ENCODE data around the gene TBC1D14.
"Not testable (repeated sequence)": the region's sequence is repeated elsewhere in the genome, so short reads cannot be mapped to it uniquely, and the experiment has no call there.

The TBC1D14 gene

DNA sequence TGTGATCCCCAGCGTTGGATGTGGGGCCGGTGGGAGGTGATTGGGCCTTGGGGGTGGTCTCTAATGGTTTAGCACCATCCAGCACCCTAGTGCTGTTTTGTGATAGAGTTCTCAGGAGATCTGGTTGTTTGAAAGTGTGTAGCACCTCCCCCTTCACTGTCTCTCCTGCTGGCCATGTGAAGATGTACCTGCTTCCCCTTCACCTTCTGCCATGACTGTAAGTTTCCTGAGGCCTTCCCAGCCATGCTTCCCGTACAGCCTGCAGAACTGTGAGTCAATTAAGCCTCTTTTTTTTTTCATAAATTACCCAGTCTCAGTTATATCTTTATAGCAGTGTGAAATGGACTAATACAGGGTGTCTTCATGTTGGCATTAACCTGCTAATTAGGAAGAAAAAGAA lies 19.3 kb upstream of the TBC1D14 start:
- DNase-seq (ENCODE audit: low read depth): no peak

DNA sequence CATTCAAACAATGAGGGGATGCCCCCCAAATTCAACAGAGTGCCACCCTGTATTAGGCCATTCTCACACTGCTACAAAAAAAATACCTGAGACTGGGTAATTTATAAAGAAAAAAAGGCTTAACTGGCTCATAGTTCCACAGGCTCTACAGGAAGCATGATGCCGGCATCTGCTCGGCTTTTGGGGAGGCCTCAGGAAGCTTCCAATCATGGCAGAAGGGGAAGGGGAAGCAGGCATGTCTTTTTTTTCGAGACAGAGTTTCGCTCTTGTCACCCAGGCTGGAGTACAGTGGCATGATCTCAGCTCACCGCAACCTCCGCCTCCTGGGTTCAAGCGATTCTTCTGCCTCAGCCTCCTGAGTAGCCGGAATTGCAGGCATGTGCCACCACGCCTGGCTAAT lies 18.7 kb upstream of the TBC1D14 start:
- DNase-seq (ENCODE audit: low read depth): not testable (repeated sequence)

DNA sequence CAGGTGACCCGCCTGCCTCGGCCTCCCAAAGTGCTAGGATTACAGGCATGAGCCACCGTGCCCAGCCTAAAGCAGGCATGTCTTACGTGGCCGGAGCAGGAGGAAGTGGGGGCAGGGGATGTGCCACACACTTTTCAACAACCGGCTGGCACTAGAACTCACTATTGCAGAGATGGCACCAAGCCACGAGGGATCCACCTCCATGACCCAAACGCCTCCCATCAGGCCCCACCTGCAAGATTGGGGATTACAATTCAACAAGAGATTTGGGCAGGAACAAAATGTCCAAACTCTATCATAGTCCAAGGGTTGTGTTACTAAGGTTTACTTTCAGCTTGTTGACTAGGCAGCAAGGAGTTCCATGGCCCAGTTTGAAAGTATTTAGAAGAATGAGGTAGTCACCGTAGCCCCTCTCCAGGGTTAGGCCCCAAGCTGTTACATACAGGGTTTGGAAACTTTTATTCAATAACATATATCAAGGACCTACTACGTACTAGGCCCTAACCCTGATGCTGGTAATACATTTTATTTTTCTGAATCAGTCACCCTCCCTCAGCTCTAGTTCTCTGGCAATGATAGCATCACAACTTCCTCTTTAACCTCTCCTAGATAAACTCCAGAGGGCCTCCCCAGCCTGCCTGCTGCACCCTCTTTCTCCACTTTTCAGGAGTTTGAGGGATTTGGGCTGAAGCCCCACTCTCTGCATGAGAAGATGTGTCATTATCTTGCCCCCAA lies 18.0 kb upstream of the TBC1D14 start:
- no peak for DNase-seq (ENCODE audit: low read depth)

DNA sequence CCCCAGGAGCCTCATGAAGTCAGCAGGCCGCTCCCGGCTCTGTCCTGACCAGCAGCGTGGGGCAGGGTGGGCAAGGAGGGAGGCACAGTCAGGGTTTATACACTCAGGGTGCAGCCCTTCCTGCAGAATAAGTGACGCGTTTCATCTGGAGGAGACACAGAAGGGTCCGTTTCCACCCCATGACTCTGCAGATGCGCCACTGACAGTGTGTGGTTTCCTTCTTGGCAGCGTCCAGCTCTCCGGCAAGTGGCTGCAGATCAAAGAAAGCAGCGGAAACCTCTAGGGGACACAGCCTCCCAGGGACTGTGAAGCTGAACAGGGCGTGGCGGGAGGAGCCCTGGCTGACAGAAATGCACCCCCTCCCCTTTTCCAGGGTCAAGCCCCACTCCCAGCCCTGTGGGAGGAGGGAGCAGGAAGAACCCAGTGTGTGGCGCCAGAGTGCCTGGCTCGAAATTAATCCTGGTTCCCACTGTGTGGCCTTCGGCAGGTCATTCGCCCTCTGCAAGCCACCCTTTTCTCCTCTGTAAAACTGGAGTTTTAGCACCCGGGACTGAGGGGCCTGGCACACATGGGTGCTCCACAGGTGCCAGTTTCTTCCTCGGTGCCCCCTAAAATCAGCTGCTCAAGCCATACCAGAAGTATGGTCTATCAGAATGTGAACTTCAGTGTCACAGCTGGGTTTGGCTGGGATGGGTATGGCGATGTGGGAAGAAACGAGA lies 17.3 kb upstream of the TBC1D14 start:
- no peak for DNase-seq (ENCODE audit: low read depth)

DNA sequence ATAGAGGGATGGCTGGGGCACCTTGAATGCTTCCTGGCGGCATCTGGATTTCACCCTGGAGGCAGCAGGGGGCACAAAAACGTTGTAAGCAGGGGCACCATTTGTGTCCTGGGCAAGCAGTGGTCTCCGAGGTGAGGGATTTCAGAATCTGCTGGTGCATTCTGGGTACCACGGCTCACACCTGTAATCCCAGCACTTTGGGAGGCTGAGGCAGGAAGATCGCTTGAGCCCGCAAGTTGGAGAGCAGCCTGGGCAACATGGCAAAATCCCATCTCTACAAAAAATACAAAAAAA lies 16.8 kb upstream of the TBC1D14 start:
- no peak for DNase-seq (ENCODE audit: low read depth)

DNA sequence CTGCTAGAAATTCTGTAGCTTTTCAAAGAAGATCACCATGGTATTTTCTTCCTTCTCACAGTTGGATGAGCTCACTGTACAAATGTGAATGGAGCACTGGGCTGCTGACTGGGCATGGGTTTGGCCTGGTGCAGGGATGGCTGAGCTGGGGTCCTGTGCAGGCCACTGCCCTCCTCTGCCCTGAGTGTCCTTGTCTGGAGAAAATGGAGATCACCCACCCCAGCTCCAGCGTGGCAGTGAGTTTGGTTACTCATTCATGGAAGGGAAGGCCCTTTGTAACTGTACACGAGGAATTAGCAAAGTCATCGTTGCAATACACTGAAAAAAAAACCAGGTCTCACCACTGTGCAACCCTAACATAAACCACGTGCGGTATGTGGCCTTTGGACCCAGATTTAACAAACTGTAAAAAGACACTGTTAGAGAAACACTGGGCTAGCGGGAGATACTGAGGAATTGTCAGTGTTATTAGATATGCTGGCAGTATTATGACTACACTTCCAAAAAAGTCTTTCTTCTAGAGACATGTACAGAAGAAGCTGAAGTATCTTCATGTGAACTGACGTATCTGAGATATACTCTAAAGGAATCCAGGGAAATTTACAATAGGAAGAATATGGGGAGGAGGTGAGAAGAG lies 16.1 kb upstream of the TBC1D14 start:
- DNase-seq (ENCODE audit: low read depth): no peak

DNA sequence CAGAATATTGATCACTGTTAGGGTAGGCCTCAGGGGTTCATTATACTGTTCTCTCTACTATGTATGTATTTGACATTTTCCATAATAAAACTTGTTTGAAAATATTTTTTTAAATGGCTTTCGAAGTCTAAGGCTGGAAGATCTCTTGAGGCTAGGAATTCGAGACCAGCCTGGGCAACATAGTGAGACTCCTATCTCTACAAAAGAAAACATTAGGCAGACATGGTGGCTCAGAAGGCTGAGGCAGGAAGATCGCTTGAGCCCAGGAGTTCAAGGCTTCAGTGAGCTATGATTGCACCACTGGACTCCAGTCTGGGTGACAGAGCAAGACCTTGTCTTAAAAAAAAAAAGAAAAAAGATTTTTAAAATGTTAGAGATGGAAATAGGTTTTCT lies 15.5 kb upstream of the TBC1D14 start:
- no peak for DNase-seq (ENCODE audit: low read depth)

DNA sequence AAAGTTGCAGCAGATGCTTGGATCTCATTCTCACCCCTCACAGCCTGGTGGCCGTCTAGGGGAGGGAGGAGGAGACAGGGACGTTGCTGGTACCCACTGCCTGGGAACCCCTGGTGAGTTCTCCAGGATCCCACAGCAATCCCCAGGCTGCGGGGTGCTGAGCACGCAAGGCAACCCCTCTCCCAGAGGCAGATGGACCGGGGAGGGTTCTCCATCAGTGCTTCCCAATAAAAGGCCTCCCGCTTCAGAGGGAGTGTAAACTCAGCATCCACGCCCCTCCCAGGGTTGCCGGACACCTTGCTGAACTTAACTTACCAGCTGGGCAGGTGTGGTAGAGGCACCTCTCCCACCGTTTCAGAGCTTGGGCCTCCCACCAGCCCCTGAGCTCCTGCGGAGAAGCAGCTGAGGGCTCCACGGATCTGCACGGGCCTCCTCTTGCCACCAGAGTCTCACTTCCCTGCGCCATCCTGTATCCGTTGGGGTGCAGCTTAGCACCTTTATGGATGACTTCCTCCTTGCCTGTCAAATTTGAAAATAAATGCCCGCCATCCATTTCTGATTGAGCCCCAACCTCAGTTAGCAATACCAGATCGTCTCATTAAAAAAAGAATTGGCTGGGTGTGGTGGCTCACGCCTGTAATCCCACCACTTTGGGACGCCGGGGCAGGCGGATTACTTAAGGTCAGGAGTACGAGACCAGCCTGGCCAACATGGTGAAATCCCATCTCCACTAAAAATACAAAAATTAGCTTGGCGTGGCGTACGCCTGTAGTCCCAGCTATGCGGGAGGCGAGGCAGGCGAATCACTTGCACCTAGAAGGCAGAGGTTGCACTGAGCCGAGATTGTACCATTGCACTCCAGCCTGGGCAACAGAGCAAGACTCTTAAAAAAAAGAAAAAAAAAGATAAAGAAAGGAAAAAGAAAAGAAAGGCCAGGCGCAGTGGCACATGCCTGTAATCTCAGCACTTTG lies 14.8 kb upstream of the TBC1D14 start:
- DNase-seq (ENCODE audit: low read depth): no peak

DNA sequence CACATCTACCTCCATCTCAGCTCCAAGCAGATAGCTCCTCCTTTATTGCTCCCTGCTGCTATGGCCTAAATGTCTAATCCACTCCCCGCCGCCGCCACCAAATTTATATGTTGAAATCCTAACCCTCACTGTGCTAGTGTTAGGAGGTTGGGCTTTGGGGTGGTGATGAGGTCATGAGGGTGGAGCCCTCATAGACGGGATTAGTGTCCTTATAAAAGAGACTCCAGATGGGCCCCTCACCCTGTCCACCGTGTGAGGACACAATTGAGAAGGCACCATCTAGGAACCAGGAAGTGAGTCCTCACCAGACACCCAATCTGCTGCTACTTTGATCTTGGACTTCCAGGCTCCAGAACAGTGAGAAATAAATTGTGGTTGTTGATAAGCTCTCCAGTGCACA lies 13.6 kb upstream of the TBC1D14 start:
- no peak for DNase-seq (ENCODE audit: low read depth)

DNA sequence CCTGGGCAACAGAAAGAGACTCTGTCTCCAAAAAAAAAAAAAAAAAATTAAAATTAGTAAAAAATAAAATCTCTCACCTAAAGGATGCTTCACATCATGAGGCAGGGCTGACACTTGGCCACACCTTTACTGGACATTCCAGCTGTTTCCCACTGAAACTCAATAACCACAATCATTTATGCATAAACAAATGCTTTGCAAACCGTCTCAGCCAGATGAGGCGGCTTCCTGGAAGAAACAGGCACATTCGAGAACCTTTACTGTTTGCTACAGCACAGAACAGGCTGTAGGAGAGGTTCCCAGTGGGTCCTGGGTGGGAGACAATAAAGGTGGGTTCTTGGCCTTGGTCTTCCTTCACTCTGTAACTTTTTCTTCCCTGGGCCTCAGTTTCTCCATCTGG lies 10.9 kb upstream of the TBC1D14 start:
- DNase-seq (ENCODE audit: low read depth): no peak

DNA sequence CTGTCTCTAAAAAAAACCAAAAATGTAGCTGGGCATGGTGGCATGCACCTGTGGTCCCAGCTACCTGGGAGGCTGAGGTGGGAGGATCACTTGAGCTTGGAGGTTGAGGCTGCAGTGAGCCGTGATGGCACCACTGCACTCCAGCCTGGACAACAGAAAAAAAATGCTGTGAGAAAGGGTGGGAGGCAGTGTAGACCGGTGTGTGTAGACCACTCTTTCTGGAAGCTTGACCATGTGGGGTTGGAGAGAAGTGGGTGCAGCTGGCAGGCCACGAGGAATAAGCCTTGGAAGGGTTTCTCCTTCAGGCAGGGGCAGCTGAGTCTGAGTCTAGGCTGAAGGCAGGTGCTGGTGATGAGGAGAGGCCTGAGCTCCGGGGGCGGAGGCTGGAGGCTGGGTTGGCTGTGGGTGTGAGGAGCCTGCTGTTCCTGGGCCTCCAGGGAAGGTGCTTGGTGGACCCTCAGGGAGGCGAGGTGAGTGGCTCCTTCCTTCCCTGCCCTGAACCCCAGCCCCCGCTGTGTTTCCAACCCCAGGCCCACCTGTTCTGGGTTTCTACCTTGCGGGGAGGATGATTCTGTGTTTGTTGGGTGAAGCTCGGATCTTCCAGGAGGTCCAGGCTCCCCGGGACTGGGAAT lies 9.3 kb upstream of the TBC1D14 start:
- DNase-seq (ENCODE audit: low read depth): no peak

DNA sequence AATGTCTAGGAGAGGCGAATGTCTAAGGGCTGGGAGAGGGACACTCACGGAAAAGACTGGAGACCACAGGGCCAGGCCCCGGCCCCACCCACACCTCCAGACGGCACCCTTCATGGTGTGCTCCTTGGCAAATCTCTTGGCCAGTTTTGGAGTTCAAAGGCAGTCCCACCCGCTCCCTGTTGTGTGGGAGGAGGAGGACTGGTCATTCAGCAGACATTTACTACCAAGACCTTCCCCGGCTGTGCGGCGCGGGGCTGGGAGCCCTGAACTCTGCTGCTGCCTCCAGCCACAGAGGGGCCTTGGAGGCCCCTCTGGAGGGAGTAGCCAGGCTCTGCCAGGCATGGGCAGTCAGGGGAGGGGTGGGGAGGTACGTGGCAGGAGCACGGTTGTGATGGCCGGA lies 8.7 kb upstream of the TBC1D14 start:
- no peak for DNase-seq (ENCODE audit: low read depth)

DNA sequence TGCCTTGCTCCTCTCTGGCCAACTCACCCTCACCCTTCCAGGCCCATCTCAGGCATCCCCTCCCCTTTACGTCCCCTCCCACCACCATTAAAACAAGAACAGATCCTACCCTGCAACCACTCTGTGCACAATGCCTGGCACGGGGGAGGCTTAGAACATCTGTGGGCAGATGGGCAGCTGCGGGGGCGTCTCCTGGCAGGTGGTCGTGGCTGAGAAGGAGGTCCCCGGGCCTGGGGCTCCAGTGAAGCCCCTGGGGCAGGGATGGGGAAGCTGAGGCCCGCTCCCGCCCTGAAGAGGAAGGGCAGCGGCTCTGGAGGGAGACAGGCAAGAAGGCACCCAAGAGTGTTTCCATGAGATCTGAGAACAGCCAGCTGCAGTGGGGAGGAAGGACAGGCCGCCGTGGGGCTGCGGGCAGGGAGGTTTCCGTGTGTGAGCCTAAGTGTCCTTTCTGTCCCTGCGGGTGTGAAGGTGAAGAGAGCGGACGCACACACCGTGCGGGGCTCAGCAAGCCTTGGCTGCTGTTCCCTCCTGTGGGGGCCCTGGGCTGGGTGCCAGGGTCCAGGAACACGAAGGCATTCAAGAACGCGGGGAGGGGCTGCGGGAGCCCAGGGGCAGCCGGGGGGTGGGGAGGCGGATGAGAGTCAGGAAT lies 7.8 kb upstream of the TBC1D14 start:
- no peak for DNase-seq (ENCODE audit: low read depth)

DNA sequence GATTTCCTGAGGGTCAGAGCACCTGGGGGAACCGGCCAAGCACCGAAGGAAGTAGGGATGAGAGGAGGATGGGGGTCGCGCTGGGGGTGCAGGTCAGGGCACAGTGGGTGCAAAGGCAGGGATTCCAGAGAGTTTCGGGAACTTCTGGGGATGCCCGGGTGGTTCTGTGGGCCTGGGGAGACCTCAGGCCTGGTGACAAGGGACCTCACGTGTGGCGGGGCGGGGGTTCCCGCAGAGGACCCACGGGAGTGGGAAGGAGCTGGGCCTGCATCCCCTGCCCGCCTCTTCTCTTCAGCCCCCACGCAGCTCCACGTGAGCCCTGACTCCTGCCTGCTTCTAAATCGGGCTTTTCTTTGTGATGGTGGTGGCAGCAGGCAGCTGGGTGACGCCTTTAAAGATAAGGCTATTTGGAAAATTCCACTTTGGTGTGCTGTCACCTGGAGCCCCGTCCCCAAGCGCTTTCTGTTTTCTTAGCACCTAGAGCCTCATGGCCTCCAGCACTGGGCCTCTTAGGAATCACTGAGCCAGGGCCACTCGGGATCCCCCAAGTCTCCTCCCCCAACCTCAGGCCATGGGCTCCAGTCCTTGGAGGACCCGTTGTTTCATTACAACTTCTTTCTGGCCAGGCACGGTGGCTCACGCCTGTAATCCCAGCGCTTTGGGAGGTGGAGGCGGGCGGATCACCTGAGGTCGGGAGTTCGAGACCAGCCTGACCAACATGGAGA lies 7.1 kb upstream of the TBC1D14 start:
- no peak for DNase-seq (ENCODE audit: low read depth)

DNA sequence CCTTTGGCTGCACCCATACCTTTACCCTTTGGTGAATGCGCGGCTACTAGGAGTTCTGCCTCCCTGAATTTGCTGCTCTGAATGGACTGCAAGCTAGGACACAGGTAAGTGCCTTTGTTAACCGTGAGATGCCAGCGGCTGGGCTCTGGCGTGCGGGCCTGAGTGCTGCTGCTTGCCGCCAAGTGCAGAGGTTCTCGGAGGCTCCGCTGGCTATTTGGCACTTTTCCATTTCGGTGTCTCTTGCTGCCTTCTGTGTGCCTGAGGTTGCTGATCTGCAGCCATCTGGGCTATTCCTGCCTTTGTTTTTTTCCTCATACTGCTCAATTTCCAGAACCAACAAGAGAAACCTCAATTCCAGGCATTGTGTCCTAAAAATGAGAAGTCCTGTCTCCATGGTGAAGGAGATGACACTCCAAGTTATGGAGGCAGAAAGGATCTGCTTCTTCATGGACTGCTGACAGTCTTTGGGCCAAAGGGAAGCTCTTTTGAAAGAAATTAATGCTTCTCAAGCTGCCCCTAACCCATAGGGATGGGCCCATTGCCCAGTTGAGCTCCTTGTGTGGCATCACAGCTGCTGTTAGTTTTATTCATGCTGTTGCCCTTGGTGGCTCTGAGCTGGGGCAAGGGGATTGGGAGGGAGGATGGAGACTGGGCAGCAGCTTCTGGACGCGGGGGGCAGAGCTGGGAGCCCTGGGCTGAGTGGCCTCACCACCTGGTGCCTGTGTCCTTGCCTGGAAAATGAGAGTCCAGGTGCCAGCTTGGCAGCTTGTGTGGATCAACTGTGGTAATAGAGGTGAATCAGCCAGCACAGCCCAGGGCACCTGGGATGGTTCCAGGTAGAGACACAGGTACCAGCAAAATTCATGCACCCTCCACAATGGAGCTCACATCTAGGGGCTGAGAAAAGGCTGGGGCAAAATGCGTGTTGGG lies 3.8 kb upstream of the TBC1D14 start:
- DNase-seq (ENCODE audit: low read depth): no peak

DNA sequence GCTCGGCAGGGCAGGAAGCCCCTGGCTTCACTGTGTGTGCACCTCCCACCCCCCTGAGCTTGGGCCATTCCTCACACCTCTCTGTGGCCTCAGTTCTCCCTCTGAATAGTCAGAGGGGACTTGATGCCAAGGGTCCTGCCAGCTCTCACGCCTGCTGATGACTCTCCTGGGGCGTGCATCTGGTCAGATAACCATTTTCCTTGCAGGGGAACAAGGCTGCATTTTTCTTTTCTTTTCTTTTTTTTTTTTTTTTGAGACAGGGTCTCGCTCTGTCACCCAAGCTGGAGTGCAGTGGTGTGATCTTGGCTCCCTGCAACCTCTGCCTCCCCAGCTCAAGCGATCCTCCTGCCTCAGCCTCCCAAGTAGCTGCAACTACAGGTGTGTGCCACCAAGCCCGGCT lies 3.1 kb upstream of the TBC1D14 start:
- not testable (repeated sequence) for DNase-seq (ENCODE audit: low read depth)

DNA sequence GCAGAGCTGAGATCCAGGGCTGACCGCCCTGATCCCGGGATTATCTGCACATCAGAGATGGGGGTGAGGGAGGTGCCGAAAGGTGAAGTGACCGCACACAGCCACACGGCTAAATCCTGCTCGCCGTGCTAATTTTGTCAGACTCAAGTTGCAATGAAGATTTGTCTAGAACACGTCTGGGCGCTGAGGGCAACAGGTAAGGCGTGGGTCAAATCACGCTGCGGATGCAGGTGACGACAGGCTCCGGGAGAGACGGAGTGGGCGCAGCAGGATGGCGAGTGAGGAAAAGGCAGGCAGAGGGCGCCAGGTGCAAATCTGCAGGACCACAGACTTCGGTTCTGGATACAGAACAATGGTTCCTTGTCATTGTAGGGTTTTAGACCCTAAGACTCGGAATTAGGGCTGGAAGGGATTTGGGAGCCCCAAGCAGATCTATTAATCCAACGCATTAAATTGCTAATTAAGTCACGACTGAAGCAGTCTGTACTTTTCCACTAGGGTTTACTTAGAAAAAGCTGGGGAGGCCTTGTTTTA lies 1.9 kb upstream of the TBC1D14 start:
- DNase-seq (ENCODE audit: low read depth): no peak

DNA sequence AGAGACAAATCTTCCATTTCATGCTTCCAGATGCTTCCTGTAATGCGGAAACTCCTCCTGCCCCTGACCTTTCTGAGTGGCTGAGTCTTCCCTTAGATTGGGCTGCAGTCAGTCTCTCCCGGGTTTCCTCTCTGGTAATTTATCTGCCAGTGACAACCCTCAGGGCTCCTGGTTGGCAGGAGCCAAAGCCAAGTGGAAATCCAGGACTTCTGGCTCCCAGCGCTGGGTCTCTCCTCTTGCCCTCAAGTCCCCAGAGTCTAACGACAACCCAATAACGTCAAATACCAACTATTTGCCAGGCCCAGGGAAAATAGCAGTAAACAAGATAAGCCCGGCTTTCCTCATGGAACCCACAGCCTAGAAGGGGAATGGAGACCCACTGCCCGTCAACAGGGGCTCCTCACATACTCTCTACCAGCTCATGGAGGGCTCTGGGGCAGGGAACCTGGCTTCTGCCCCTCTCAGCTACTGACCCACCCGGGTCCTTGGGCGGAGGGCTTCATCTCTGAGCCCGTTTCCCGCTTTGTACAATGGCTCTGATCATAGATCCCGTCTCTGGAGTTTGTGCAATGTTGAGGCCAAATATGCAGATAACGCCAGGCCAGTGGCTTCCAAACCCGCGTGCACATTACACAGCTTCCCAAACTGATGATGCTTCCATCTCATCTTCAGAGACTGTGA lies 1.1 kb upstream of the TBC1D14 start:
- DNase-seq (ENCODE audit: low read depth): no peak

DNA sequence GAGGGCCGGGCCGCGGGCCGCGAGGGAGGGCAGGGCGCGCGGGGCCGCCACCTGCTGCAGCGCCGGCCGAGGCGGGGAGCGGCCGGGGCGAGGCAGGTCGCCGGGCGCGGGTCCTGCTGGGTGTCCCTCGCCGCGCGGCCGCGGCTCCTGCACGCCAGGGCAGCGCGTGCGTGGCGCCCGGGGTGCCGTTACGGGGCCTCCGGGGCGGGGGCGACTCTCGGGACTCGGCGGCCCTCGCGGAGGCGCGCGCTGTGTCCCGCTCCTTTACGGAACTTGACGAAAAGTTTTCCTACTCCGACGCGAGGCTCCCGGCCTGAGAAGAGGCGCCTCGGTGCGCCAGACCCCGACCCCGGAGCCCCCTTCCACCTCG lies 329 bp downstream of the TBC1D14 start:
- no peak for DNase-seq (ENCODE audit: low read depth)

All from stimulated activated CD8-positive, alpha-beta memory T cell treated with anti-CD3 and anti-CD28 coated beads, Interleukin-12 subunit alpha, Interleukin-12 subunit beta, amount 100 ng/mL, for 1 hour (primary cell).